Measurements from ENCODE around the gene ALAS1. TPM values are rescaled to one million over a fixed set of nuclear protein-coding genes. Genes with fewer than 3 reads are reported as not detected.

The ALAS1 gene
- total RNA-seq, 1 experiment from 2014 or later = 71.2 TPM

DNA sequence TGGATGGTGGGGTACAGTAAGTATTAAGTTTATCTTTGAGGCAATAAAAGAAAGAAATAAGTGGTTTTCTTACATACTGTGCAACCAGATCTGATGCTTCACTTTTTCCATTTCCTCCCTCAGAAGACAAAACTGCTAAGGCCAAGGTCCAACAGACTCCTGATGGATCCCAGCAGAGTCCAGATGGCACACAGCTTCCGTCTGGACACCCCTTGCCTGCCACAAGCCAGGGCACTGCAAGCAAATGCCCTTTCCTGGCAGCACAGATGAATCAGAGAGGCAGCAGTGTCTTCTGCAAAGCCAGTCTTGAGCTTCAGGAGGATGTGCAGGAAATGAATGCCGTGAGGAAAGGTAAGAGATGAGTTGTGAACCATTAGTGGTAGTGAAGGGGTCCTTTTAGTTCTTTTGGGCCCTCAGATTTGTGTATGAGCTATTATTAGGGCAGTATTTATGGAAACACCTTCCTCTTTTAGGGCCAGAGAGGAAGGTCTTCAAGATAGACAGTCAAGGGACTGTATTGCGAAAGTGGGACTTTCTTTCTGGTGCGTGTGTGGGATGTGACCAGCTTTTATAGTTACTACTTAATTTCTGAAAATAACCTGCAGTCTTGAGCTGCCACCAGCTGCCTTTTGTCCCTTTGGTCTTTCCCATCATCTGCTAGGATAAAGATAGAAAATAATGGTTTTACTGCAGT lies 4.6 kb downstream of the ALAS1 start:
- Histone ChIP-seq H3K36me3 (ENCODE audit: low read depth) (peaks cover 65% of the 10 kb centered on the region), H3K4me3 (no peak overlapping the region), H3K9me3 (ENCODE audit: insufficient read depth, low read depth) (no peaks in the 10 kb centered on the region), H3K4me1 (replicated peaks; ENCODE audit: insufficient read depth) (peaks cover 11% of the 10 kb centered on the region), H3K27ac (no peak overlapping the region), H3F3A (ENCODE audit: insufficient read depth, low read depth) (peaks cover 9% of the 10 kb centered on the region; the same call in 1 of the 2 replicates), H3K79me2 (ENCODE audit: low read depth) (peaks cover 32% of the 10 kb centered on the region), H4K20me1 (ENCODE audit: insufficient read depth) (no peaks in the 10 kb centered on the region), H2AFZ (no peak overlapping the region), H3K27me3 (ENCODE audit: insufficient read depth, low read depth) (no peaks in the 10 kb centered on the region), H3K4me2 (no peak overlapping the region), H3K9me2 (ENCODE audit: insufficient read depth) (no peaks in the 10 kb centered on the region)
- ChIA-PET POLR2A (ENCODE audit: unreplicated experiment) (interaction anchor here (0.7 kb wide), 1 partner anchor 325 kb away, joined by 3 read pairs; no protein-coding TSS in a partner anchor), CTCF (interaction anchor here (0.7 kb wide), 1 partner anchor 21 kb away, joined by 3 read pairs; no protein-coding TSS in a partner anchor)
- TF ChIP-seq, protein P1, sequence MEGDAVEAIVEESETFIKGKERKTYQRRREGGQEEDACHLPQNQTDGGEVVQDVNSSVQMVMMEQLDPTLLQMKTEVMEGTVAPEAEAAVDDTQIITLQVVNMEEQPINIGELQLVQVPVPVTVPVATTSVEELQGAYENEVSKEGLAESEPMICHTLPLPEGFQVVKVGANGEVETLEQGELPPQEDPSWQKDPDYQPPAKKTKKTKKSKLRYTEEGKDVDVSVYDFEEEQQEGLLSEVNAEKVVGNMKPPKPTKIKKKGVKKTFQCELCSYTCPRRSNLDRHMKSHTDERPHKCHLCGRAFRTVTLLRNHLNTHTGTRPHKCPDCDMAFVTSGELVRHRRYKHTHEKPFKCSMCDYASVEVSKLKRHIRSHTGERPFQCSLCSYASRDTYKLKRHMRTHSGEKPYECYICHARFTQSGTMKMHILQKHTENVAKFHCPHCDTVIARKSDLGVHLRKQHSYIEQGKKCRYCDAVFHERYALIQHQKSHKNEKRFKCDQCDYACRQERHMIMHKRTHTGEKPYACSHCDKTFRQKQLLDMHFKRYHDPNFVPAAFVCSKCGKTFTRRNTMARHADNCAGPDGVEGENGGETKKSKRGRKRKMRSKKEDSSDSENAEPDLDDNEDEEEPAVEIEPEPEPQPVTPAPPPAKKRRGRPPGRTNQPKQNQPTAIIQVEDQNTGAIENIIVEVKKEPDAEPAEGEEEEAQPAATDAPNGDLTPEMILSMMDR (conservative IDR thresholded peaks at IDR 0.05) = no peak
- no peak for TF ChIP-seq EZH2 (IDR thresholded peaks at IDR 0.05; ENCODE audit: low read depth)
- DNase-seq = no peak
- intact Hi-C loops (cut with micrococcal nuclease; ENCODE audit: unreplicated experiment) = no loop called here
- BruUV-seq (replicated peaks) = no TSS peak

DNA sequence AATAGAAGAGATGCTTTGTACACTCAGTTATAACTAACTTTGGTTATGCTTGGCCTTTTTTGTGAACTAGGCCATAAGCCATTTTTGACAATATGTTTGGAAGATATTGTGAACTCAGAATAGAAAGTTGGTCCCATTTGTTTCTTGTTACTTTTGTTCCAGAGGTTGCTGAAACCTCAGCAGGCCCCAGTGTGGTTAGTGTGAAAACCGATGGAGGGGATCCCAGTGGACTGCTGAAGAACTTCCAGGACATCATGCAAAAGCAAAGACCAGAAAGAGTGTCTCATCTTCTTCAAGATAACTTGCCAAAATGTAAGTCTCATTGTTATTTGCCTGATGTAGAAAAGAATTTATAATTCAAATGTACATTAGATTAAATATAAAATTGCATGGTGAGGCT lies 5.7 kb downstream of the ALAS1 start:
- H4K20me1 ChIP-seq (ENCODE audit: insufficient read depth) = no peaks in the 10 kb centered on the region
- no peaks in the 10 kb centered on the region for H3K9me2 ChIP-seq (ENCODE audit: insufficient read depth)
- H3K27ac ChIP-seq = no peak overlapping the region
- peaks cover 18% of the 10 kb centered on the region; the same call in 1 of the 2 replicates for H3F3A ChIP-seq (ENCODE audit: insufficient read depth, low read depth)
- no peak for DNase-seq
- TF ChIP-seq, protein P1 (conservative IDR thresholded peaks at IDR 0.05) = no peak
- no TSS peak for BruUV-seq (replicated peaks)
- H3K79me2 ChIP-seq (ENCODE audit: low read depth) = peaks cover 25% of the 10 kb centered on the region
- H3K36me3 ChIP-seq (ENCODE audit: low read depth) = peaks cover 75% of the 10 kb centered on the region
- H3K9me3 ChIP-seq (ENCODE audit: insufficient read depth, low read depth) = no peaks in the 10 kb centered on the region
- CTCF ChIA-PET = interaction anchor here (0.6 kb wide), 1 partner anchor 23 kb away, joined by 3 read pairs; no protein-coding TSS in a partner anchor
- no peak overlapping the region for H3K4me3 ChIP-seq
- H3K27me3 ChIP-seq (ENCODE audit: insufficient read depth, low read depth) = no peaks in the 10 kb centered on the region
- POLR2A ChIA-PET (ENCODE audit: unreplicated experiment) = no interaction called here
- no peak overlapping the region for H3K4me2 ChIP-seq
- no peak overlapping the region for H2AFZ ChIP-seq
- intact Hi-C loops (cut with micrococcal nuclease; ENCODE audit: unreplicated experiment) = no loop called here
- peaks cover 8% of the 10 kb centered on the region for H3K4me1 ChIP-seq (replicated peaks; ENCODE audit: insufficient read depth)

DNA sequence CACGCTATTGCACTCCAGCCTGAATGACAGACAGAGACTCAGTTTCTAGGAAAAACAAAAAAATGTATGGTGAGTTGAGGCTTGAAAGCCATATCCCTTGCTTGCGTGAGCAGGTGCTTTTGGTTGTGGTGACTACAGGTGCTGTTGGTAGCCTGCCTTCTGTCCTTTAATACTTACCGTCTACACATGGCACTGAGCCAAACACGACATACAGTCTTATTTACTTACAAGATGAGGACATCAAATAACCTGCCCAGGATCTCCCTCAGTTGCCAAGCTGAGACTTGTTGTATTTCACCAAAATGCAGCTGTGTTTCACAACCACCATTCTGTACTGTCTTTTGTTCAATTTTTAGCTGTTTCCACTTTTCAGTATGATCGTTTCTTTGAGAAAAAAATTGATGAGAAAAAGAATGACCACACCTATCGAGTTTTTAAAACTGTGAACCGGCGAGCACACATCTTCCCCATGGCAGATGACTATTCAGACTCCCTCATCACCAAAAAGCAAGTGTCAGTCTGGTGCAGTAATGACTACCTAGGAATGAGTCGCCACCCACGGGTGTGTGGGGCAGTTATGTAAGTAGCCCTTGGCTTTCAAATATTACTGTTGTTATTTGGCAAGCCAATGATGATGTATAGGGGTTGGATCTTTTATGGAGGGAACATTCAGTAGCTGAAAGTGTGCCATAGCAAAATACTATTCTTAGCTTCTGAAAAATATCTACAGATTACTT lies 6.5 kb downstream of the ALAS1 start:
- BruUV-seq (replicated peaks) = no TSS peak
- ChIA-PET CTCF (interaction anchor here (0.6 kb wide), 1 partner anchor 23 kb away, joined by 3 read pairs; no protein-coding TSS in a partner anchor), POLR2A (ENCODE audit: unreplicated experiment) (interaction anchor here (1.0 kb wide), 1 partner anchor 13 kb away, joined by 5 read pairs; no protein-coding TSS in a partner anchor)
- no peak for DNase-seq
- Histone ChIP-seq H3K27me3 (ENCODE audit: insufficient read depth, low read depth) (no peaks in the 10 kb centered on the region), H3K36me3 (ENCODE audit: low read depth) (peaks cover 75% of the 10 kb centered on the region), H3K79me2 (ENCODE audit: low read depth) (peaks cover 17% of the 10 kb centered on the region), H3K9me2 (ENCODE audit: insufficient read depth) (no peaks in the 10 kb centered on the region), H3F3A (ENCODE audit: insufficient read depth, low read depth) (peaks cover 24% of the 10 kb centered on the region; the same call in 1 of the 2 replicates), H3K4me3 (no peak overlapping the region), H3K4me2 (no peak overlapping the region), H3K4me1 (replicated peaks; ENCODE audit: insufficient read depth) (peaks cover under 1% of the 10 kb centered on the region; the same call in 1 of the 2 replicates), H4K20me1 (ENCODE audit: insufficient read depth) (no peaks in the 10 kb centered on the region), H3K9me3 (ENCODE audit: insufficient read depth, low read depth) (no peaks in the 10 kb centered on the region), H2AFZ (no peak overlapping the region), H3K27ac (no peak overlapping the region)
- intact Hi-C loops (cut with micrococcal nuclease; ENCODE audit: unreplicated experiment) = no loop called here
- TF ChIP-seq, protein P1 (conservative IDR thresholded peaks at IDR 0.05) = no peak
- TF ChIP-seq EZH2 (IDR thresholded peaks at IDR 0.05; ENCODE audit: low read depth) = no peak

Data from PC-9 (cell line).